ENCODE data around the gene ARL8B.
A peak's percentile ranks its signal among the peaks of the same experiment; 100 is the strongest.
"Not testable (repeated sequence)": the region's sequence is repeated elsewhere in the genome, so short reads cannot be mapped to it uniquely, and the experiment has no call there.

The ARL8B gene

GRCh38 chr3:5181469-5182141 is 59.5 kb downstream of the ARL8B start:
- Mint-ChIP-seq H3K4me1 (ENCODE audit: low read depth) (peaks cover 31% of the 10 kb centered on the region), H3K36me3 (ENCODE audit: low read depth) (peaks cover 38% of the 10 kb centered on the region), H3K4me3 (no peak overlapping the region)

GRCh38 chr3:5183714-5184113 is 61.6 kb downstream of the ARL8B start:
- peaks cover 29% of the 10 kb centered on the region for H3K4me1 Mint-ChIP-seq (ENCODE audit: low read depth)
- H3K36me3 Mint-ChIP-seq (ENCODE audit: low read depth): peaks cover 32% of the 10 kb centered on the region
- not testable (repeated sequence) for H3K27ac Mint-ChIP-seq; H3K27me3 Mint-ChIP-seq (ENCODE audit: low read depth); H3K4me3 Mint-ChIP-seq; H3K9me3 Mint-ChIP-seq

More at GRCh38 chr3:5181469-5182141, 59.5 kb downstream of the ARL8B start:
- Mint-ChIP-seq H3K27me3 (ENCODE audit: low read depth) (no peaks in the 10 kb centered on the region), H3K27ac (no peak overlapping the region), H3K9me3 (no peaks in the 10 kb centered on the region)

DNA sequence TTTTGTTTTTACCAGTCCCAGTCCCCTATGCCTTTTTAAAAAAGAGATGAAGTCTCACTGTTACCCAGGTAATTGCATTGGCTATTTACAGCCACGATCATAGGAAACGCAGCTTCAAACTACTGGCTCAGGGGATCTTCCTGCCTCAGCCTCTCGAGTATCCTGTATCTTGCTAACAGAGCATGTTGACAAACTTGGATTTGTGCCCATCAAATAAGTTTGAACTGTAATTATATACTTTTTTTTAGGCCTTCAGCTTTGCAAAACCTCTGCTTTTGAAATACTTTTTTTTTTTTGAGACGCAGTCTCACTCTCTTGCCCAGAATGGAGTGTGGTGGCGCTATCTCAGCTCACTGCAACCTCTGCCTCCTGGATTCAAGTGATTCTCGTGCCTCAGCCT is 62.4 kb downstream of the ARL8B start:
- H3K36me3 Mint-ChIP-seq (ENCODE audit: low read depth): peaks cover 33% of the 10 kb centered on the region
- H3K9me3 Mint-ChIP-seq: no peaks in the 10 kb centered on the region
- H3K27ac Mint-ChIP-seq: no peak overlapping the region
- H3K4me1 Mint-ChIP-seq (ENCODE audit: low read depth): peaks cover 29% of the 10 kb centered on the region
- H3K27me3 Mint-ChIP-seq (ENCODE audit: low read depth): no peaks in the 10 kb centered on the region
- H3K4me3 Mint-ChIP-seq: no peak overlapping the region

- Mint-ChIP-seq H3K4me3 (no peak overlapping the region), H3K27ac (no peak overlapping the region), H3K27me3 (ENCODE audit: low read depth) (no peaks in the 10 kb centered on the region), H3K36me3 (ENCODE audit: low read depth) (peaks cover 36% of the 10 kb centered on the region), H3K4me1 (ENCODE audit: low read depth) (peaks cover 33% of the 10 kb centered on the region), H3K9me3 (no peaks in the 10 kb centered on the region)
Observed at GRCh38 chr3:5185093-5185673, 63.1 kb downstream of the ARL8B start.

DNA sequence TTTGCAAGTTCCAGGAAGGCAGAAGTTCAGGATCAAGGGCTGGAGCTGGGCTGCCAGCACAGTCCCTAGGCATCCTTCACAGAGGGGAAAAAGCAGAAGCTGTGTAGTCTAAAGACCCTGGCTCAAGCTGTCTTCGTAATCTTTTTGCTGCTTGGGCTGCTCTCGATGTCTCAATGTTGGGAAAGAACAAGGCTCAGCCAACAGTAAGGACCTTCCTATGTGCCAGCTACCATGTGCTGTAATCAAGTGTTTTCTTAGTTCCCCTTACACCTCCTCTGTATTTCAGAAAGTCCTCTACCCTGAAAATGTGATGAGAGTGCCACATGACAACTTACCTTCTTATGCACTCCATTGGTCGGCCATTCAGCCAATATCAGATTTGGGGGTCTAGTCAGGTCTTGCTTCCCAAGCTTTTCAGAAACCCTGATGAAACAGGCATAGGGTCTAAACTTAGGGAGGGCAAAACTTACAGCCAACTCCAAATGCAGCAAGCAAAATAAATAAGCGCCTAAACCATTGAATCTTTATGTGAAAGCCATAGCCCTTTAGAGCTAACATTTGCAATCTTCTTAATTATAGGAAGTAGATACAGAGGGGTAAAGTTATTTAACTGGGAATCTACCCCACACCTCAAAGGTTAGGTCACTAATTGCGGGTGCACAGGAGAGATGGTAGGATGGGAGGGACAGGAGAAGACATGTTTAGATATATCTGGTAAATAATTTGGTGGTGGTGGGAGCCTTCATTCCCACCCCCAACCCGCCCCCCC is 64.2 kb downstream of the ARL8B start:
- H3K27ac Mint-ChIP-seq: peak overlapping the region; percentile 43
- H3K4me1 Mint-ChIP-seq (ENCODE audit: low read depth): peaks cover 34% of the 10 kb centered on the region
- H3K27me3 Mint-ChIP-seq (ENCODE audit: low read depth): no peaks in the 10 kb centered on the region
- peak overlapping the region; percentile 98 for H3K4me3 Mint-ChIP-seq
- peaks cover 35% of the 10 kb centered on the region for H3K36me3 Mint-ChIP-seq (ENCODE audit: low read depth)
- H3K9me3 Mint-ChIP-seq: no peaks in the 10 kb centered on the region

DNA sequence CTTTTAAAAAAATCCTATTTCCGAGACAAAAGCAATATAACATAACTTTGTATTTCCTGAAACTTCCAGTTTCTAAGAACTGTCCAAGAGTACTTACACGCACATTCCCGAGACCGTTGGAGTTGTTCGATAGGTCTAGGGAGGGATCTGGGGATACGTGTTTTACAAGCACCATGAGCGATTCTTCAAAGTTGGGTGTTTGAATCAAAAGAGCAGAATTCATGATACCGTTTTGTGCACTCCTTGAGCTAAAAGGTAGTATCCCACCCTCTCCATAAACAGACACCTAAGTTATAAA is 64.7 kb downstream of the ARL8B start:
- Mint-ChIP-seq H3K9me3 (no peaks in the 10 kb centered on the region), H3K4me3 (peak overlapping the region; percentile 98), H3K36me3 (ENCODE audit: low read depth) (peaks cover 34% of the 10 kb centered on the region), H3K4me1 (ENCODE audit: low read depth) (peaks cover 35% of the 10 kb centered on the region), H3K27me3 (ENCODE audit: low read depth) (no peaks in the 10 kb centered on the region), H3K27ac (peak overlapping the region; percentile 97)

DNA sequence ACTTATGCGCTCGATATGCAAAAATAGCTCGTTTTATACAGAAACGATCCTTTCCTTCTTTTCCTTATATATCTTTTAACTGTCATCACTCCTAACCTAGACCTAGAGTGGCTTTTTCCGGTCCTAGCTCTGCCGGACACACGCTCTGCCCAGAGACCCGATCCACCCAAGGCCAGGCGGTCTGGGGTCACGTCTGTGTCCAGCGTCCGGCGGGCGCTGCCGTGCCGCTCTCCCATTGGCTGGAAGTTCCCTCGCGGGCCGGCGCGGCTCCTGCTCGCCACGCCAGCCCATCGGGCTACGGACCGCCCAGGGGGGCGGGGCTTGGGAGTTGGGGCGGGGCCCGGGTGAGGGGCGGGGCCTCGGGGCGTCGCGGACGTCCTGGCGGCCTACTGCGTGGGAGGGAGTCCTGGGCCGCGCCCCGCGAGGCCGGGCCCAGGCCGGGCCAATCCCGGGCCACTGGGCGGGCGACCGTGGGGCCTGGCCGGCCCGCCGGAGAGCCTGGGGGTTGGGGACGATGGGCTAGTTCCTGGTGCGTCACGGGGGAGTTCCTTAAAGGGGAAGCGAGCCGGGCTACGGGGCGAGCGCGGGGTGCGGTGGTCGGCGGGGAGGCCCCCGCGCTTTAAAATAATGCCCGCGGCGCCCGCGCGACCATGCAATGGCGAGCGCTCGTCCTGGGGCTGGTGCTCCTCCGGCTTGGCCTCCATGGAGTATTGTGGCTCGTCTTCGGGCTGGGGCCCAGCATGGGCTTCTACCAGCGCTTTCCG is 65.2 kb downstream of the ARL8B start, which contains the start of gene EDEM1:
Gene EDEM1, plus strand, starts transcription at position 552 of the 764 bp plus-strand sequence. Its CDS starts 99 bp downstream, at position 651.
- Mint-ChIP-seq H3K4me1 (ENCODE audit: low read depth) (peaks cover 36% of the 10 kb centered on the region), H3K9me3 (no peaks in the 10 kb centered on the region), H3K36me3 (ENCODE audit: low read depth) (peaks cover 35% of the 10 kb centered on the region), H3K27me3 (ENCODE audit: low read depth) (no peaks in the 10 kb centered on the region), H3K27ac (peak within 1 kb of the TSS; percentile 97), H3K4me3 (peak within 1 kb of the TSS; percentile 98)

- Mint-ChIP-seq H3K36me3 (ENCODE audit: low read depth) (peaks cover 40% of the 10 kb centered on the region), H3K27ac (peak overlapping the region; percentile 97), H3K9me3 (no peaks in the 10 kb centered on the region), H3K4me3 (peak overlapping the region; percentile 98), H3K27me3 (ENCODE audit: low read depth) (no peaks in the 10 kb centered on the region), H3K4me1 (ENCODE audit: low read depth) (peaks cover 40% of the 10 kb centered on the region)
Observed at GRCh38 chr3:5187920-5188418, 65.9 kb downstream of the ARL8B start.

- Mint-ChIP-seq H3K4me3 (peak overlapping the region; percentile 90), H3K9me3 (no peaks in the 10 kb centered on the region), H3K36me3 (ENCODE audit: low read depth) (peaks cover 42% of the 10 kb centered on the region), H3K27me3 (ENCODE audit: low read depth) (no peaks in the 10 kb centered on the region), H3K4me1 (ENCODE audit: low read depth) (peaks cover 43% of the 10 kb centered on the region), H3K27ac (peak overlapping the region; percentile 97)
Observed at GRCh38 chr3:5188419-5189221, 66.5 kb downstream of the ARL8B start.

GRCh38 chr3:5190147-5190791 is 68.2 kb downstream of the ARL8B start:
- Mint-ChIP-seq H3K4me1 (ENCODE audit: low read depth) (peaks cover 55% of the 10 kb centered on the region), H3K4me3 (peak overlapping the region; percentile 90), H3K9me3 (no peaks in the 10 kb centered on the region), H3K27ac (peak overlapping the region; percentile 97), H3K27me3 (ENCODE audit: low read depth) (no peaks in the 10 kb centered on the region), H3K36me3 (ENCODE audit: low read depth) (peaks cover 50% of the 10 kb centered on the region)

DNA sequence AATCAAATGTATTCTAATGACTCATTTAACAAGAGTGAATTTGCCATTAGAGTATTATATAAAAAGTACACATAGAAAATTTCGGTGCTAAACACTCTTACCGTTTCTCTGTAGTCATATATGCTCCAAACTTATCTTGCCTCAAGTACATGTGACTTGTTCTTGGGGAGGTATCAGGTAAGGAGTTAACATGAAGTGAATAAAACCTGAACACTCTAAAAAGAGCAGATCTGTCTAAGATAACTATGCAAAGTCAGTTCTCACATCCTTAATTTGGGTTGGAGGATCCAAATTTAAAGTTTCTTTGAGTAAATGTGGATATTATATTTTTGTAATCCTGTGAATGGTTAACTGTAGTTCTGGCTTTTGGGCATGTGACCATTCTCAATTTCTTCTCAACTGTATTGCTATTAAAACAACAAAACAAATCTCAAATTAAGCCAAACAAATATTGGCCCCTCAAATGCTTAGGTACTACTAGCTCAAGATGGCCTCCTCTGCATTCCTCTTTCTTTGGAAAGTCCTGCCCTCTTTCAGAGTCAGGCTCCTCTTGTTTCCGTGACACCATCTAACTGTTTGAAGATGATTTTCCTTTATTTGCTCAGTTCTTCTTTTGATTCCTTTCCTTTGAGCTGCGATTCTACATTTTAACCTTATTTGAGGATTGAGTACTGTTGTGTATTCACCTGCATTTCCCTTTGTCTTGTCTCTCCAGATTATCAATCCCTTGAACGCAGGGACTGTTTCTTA is 69.6 kb downstream of the ARL8B start:
- Mint-ChIP-seq H3K27ac (peak overlapping the region; percentile 82), H3K4me3 (peak overlapping the region; percentile 70), H3K27me3 (ENCODE audit: low read depth) (no peaks in the 10 kb centered on the region), H3K36me3 (ENCODE audit: low read depth) (peaks cover 59% of the 10 kb centered on the region), H3K4me1 (ENCODE audit: low read depth) (peaks cover 60% of the 10 kb centered on the region), H3K9me3 (no peaks in the 10 kb centered on the region)

DNA sequence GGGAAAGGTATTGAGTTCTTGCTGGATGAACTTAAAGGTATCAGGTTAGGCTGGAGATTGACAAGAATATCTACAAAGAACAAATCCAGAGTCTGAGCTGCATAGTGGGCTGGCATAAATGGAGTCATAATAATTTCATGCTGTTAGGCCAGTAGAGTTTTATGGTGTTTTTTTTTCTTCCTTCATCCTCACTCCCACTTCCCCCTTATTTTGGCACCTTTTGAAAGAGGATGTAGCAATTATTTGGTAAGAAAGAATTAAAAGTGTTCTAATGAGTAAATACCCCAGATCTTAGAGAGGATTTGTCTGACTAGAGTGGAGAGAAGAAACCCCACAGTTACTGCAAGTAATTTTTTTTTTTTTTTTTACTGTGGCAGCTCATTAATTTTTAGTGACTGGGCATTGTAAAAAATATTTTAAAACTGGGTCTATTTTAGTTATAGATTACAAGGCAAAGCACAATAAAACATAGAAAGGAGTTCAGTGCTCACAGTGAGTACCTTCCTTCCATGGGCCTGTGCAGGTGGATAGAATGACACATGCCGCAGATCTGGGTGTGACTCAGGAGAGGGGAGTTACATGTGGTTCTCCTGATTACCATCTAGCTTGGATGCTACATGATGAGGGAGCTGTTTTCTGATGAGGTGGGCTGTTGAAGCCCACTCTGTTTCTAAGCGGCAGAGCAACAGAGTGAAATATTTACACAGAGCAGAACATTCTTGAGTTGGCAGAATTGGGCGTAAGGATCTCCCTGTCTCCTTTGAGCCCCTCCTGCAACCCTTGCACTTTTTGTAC is 70.7 kb downstream of the ARL8B start:
- Mint-ChIP-seq H3K27me3 (ENCODE audit: low read depth) (no peaks in the 10 kb centered on the region), H3K27ac (peak overlapping the region; percentile 82), H3K9me3 (no peaks in the 10 kb centered on the region), H3K4me3 (peak overlapping the region; percentile 70), H3K4me1 (ENCODE audit: low read depth) (peaks cover 70% of the 10 kb centered on the region), H3K36me3 (ENCODE audit: low read depth) (peaks cover 69% of the 10 kb centered on the region)

All from T-helper 1 cell treated with Interleukin-12 subunit alpha and Interleukin-12 subunit beta and Interleukin-4 antibody, amounts not matched to agents 30 μg/mL and 1 μg/mL, for 36 hours (primary cell).